Sigmoid colon (tissue), 7 donors: ENCODE data around the gene ADAMTSL1. TPM values are rescaled to one million over a fixed set of nuclear protein-coding genes. Genes with fewer than 3 reads are reported as not detected.
A peak's percentile ranks its signal among the peaks of the same experiment; 100 is the strongest.

Experiments
- DNase-seq: peaks from one replicate; pipeline ENCODE4 v3.0.0-alpha.2; 2019
- H3K27ac ChIP-seq, 4 donors: fragments of 200-600 bp; sonication (generic); one replicate each; pipeline ENCODE4 v1.5.1; 2016 to 2019; ENCODE audit warnings: mild to moderate bottlenecking in 1 of 4
- H3K27me3 ChIP-seq, 3 donors: fragments of 200-600 bp; sonication (generic); one replicate each; pipeline ENCODE4 v1.5.1; 2019; ENCODE audit warnings: mild to moderate bottlenecking in 1 of 3
- H3K36me3 ChIP-seq, 4 donors: fragments of 200-600 bp; sonication (generic); one replicate each; pipeline ENCODE4 v1.5.1; 2016 to 2019
- H3K4me1 ChIP-seq, 4 donors: fragments of 200-600 bp; sonication (generic); one replicate each; pipeline ENCODE4 v1.5.1; 2017 to 2019
- H3K4me3 ChIP-seq, 4 donors: fragments of 200-600 bp; sonication (generic); one replicate each; pipeline ENCODE4 v1.5.1; 2017 to 2019; ENCODE audit warnings: mild to moderate bottlenecking in 2 of 4, moderate library complexity in 1 of 4
- H3K9me3 ChIP-seq, 4 donors: fragments of 200-600 bp in 3 of 4; sonication (generic) in 3 of 4; one replicate each; pipeline versions ENCODE4 v1.5.1 to v1.6.1; 2013 to 2019
- CTCF ChIP-seq, 4 experiments: fragments of 450-650 bp in 3 of 4; fragments of 200-600 bp in 1 of 4; IDR thresholded peaks; one replicate each; pipeline ENCODE4 v1.5.1; 2016 to 2019; ENCODE audit warnings: antibody characterized with exemption in 4 of 4, mild to moderate bottlenecking in 3 of 4, moderate library complexity in 2 of 4
- EP300 ChIP-seq, 4 donors: sonication (generic); formaldehyde crosslinking; IDR thresholded peaks; one replicate each; pipeline ENCODE4 v1.6.1; 2017; ENCODE audit warnings: antibody characterized with exemption in 4 of 4
- POLR2A ChIP-seq, 2 donors: fragments of 450-650 bp; IDR thresholded peaks; one replicate each; pipeline ENCODE4 v1.6.1; 2016; ENCODE audit warnings: antibody characterized with exemption in 2 of 2, mild to moderate bottlenecking in 2 of 2, moderate library complexity in 2 of 2
- POLR2AphosphoS5 ChIP-seq, 4 donors: sonication (generic); formaldehyde crosslinking; IDR thresholded peaks; one replicate each; pipeline ENCODE4 v1.6.1; 2017; ENCODE audit warnings: antibody characterized with exemption in 4 of 4
- WGBS, 2 donors: extraction: QIAGEN DNeasy Blood & Tissue Kit; methylation state at CpG; one replicate each; pipeline ENCODE4 v1.1.7; 2013; 5-methylcytosine and 5-hydroxymethylcytosine counted together
- intact Hi-C: fragments of 100-400 bp; cut with DNase I; formaldehyde crosslinking; loops from one replicate; pipeline ENCODE4 v1.15.1; 2023
- polyA plus RNA-seq, 3 donors: library from polyadenylated mRNA; stranded (reverse); fragments of 200-250 nt; gene quantifications; one replicate each; pipeline ENCODE4 v1.2.3, GENCODE V29; 2013
- total RNA-seq, 4 donors: library from RNA; depleted of rRNA; stranded (reverse); fragments of >200 nt; gene quantifications; one replicate each; pipeline ENCODE4 v1.1.0, GENCODE V29; 2016
- donor health status: healthy with polysubstance abuse.
- donor health status: Bipolar disorder and iron deficiency.
- donor health status: healthy.

ADAMTSL1 gene
- total and polyA plus RNA-seq, 7 donors: 1.4 to 13.6 (median 6.5) TPM

GRCh38 chr9:18698992-18699391, 225.0 kb downstream of the ADAMTSL1 start:
- DNase-seq: no peak
- Histone ChIP-seq H3K4me1 (peaks cover 0 to 12% (median 8%) of the 10 kb centered on the region in 4 donors), H3K36me3 (no peaks in the 10 kb centered on the region), H3K27ac (peak overlapping the region in 3 of 4 donors; percentile 21 to 39 (median 37)), H3K9me3 (peaks cover 0 to 3% (median 0%) of the 10 kb centered on the region in 4 donors), H3K27me3 (no peaks in the 10 kb centered on the region), H3K4me3 (no peak overlapping the region)
- TF ChIP-seq EP300 (IDR thresholded peaks at IDR 0.05): no peak
- no peak for TF ChIP-seq POLR2AphosphoS5 (IDR thresholded peaks at IDR 0.05)
- WGBS, 2 donors: 68 to 74% methylated on average over 2 of the region's 2 CpGs
- intact Hi-C loops: no loop called here

- no peaks in the 10 kb centered on the region for H3K36me3 ChIP-seq
- peaks cover 0 to 3% (median 0%) of the 10 kb centered on the region in 4 donors for H3K9me3 ChIP-seq
- H3K27me3 ChIP-seq: no peaks in the 10 kb centered on the region
- peaks cover 0 to 20% (median 11%) of the 10 kb centered on the region in 4 donors for H3K4me1 ChIP-seq
- 68 to 88% methylated on average over 1 of the region's 1 CpG for WGBS, 2 donors
- intact Hi-C loops: no loop called here
- TF ChIP-seq POLR2AphosphoS5 (IDR thresholded peaks at IDR 0.05) (peak; percentile 22 to 45 (median 33)), CTCF (IDR thresholded peaks at IDR 0.05) (no peak)
- H3K4me3 ChIP-seq: no peak overlapping the region
- peak overlapping the region in 1 of 4 donors; percentile 39 for H3K27ac ChIP-seq
- no peak for DNase-seq
Measured at GRCh38 chr9:18699764-18700163, 225.8 kb downstream of the ADAMTSL1 start.

- intact Hi-C loops: no loop called here
- peak overlapping the region in 1 of 4 donors; percentile 24 for H3K27ac ChIP-seq
- DNase-seq: no peak
Measured at GRCh38 chr9:18700714-18701113, 226.8 kb downstream of the ADAMTSL1 start.

GRCh38 chr9:18703151-18703900, 229.4 kb downstream of the ADAMTSL1 start:
- no peak for TF ChIP-seq POLR2A (IDR thresholded peaks at IDR 0.05)
- no peak for TF ChIP-seq EP300 (IDR thresholded peaks at IDR 0.05)
- TF ChIP-seq POLR2AphosphoS5 (IDR thresholded peaks at IDR 0.05): no peak
- TF ChIP-seq CTCF (IDR thresholded peaks at IDR 0.05): no peak
- no peak overlapping the region for H3K4me3 ChIP-seq
- intact Hi-C loops: no loop called here
- H3K27me3 ChIP-seq: no peaks in the 10 kb centered on the region
- peaks cover 0 to 26% (median 13%) of the 10 kb centered on the region in 4 donors for H3K4me1 ChIP-seq
- H3K9me3 ChIP-seq: no peaks in the 10 kb centered on the region
- no peak for DNase-seq
- H3K36me3 ChIP-seq: no peaks in the 10 kb centered on the region
- WGBS, 2 donors: 80 to 85% methylated on average over 5 of the region's 5 CpGs
- H3K27ac ChIP-seq: peak overlapping the region in 3 of 4 donors; percentile 5 to 30 (median 16)

More at GRCh38 chr9:18700714-18701113, 226.8 kb downstream of the ADAMTSL1 start:
- Histone ChIP-seq H3K4me1 (peaks cover 0 to 22% (median 13%) of the 10 kb centered on the region in 4 donors), H3K4me3 (no peak overlapping the region), H3K36me3 (no peaks in the 10 kb centered on the region), H3K9me3 (no peaks in the 10 kb centered on the region), H3K27me3 (no peaks in the 10 kb centered on the region)
- TF ChIP-seq POLR2A (IDR thresholded peaks at IDR 0.05) (no peak), POLR2AphosphoS5 (IDR thresholded peaks at IDR 0.05) (no peak), EP300 (IDR thresholded peaks at IDR 0.05) (no peak)

DNA sequence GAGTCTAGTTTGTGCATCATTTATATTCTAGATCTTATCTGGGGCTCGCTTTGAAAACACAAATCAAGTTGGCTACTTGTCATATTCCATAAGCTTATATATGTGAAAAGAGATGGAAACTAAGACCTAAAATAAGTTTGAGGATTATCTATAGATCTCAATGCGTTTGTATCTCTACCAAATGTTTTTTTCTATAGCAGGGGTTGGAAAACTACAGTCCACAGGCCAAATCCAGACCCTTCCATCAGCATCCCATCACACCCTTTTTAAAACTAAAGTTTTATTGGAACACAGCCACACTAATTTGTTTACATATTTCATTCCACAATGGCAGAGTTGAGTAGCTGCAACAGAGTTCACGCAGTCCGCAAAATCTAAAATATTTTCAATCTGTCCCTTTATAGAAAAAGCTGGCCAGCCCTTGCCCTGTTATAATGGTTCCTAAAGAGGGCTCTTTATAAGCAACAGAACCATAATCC, 230.0 kb downstream of the ADAMTSL1 start:
- Histone ChIP-seq H3K27me3 (no peaks in the 10 kb centered on the region), H3K36me3 (no peaks in the 10 kb centered on the region), H3K4me3 (no peak overlapping the region), H3K9me3 (no peaks in the 10 kb centered on the region), H3K27ac (no peak overlapping the region), H3K4me1 (peaks cover 0 to 26% (median 13%) of the 10 kb centered on the region in 4 donors)
- WGBS, 2 donors: 82 to 94% methylated on average over 4 of the region's 4 CpGs
- no peak for DNase-seq
- intact Hi-C loops: no loop called here
- no peak for TF ChIP-seq CTCF (IDR thresholded peaks at IDR 0.05)
- no peak for TF ChIP-seq POLR2A (IDR thresholded peaks at IDR 0.05)
- no peak for TF ChIP-seq EP300 (IDR thresholded peaks at IDR 0.05)
- no peak for TF ChIP-seq POLR2AphosphoS5 (IDR thresholded peaks at IDR 0.05)
